Measurements from ENCODE around the gene MYO15A. TPM values are rescaled to one million over a fixed set of nuclear protein-coding genes. Genes with fewer than 3 reads are reported as not detected.

MYO15A gene
- total RNA-seq, 1 experiment from 2014 or later: 0.52 TPM

DNA sequence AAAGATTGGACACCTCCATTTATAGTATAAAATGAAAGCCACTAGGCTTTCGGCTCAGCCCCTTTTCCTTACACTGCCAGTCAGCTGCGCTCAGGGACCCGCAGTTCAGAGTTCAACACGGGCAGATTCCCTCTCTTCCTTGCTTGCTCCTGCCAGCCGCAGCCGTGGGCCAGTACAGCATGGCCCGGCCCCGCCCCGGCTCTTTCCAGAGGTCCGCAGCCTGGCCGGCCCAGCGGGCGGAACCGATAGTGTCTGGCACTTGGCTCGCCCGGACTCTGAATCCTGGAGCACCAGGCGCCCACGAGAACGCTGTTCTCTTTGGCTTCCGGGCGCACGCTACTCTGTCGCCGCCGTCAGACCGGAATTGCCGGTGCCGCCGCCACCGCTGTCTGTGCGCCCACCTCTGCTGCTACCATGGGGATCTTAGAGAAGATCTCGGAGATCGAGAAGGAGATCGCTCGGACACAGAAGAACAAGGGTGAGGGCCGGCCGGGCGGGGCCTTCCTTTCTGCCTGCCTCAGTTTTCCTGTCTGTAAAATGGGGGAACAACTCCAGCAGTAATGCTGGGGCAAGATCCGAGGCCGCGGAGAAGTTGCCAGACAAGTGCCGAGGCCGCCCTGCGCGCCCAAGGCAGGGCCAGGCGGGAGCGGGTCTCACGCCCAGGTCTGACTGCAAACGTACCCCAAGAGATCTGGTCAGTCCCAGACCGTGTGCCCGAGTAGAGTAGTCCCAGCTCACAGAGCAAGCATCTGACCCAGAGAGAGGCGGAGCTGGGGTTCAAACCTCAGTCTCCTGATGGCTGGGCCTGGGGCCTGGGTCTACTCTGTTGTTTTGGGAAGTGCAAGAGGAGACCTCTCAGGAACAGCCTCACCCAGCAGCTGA, 20.7 kb upstream of the MYO15A start, which contains the start of gene DRG2:
DRG2 (plus strand) TSS at position 339 of the 882 bp plus-strand sequence; CDS start at position 415, 76 bp downstream.
- peak; percentile 98 for DNase-seq
- Histone ChIP-seq H3K27me3 (ENCODE audit: control insufficient read depth, insufficient read depth, low read length) (no peaks in the 10 kb centered on the region), H3K4me3 (ENCODE audit: insufficient read depth, low read depth, low read length) (peak within 1 kb of the TSS; percentile 80), H3K36me3 (replicated peaks; ENCODE audit: control insufficient read depth, insufficient read depth, low read length) (no peaks in the 10 kb centered on the region; the same call in 1 of the 2 replicates)

DNA sequence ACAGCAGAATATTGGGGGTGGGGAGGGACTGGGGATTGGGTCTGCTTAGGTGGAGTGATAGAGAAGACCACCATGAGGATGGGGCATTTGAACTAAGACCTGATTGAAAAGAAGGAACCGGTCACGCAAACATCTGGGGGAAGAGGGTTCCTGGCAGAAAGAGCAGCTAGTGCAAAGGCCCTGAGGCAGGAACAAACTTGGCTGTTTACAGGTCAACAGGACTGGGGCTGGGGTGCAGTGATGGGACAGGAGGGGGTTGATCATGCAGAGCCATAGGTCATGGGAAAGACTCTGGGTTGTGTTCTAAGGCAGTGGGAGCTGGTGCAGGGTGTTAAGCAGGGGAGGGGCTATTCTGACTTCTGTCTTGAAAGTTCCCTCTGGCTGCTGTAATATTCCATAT, 18.9 kb upstream of the MYO15A start:
- Histone ChIP-seq H3K27me3 (ENCODE audit: control insufficient read depth, insufficient read depth, low read length) (no peaks in the 10 kb centered on the region), H3K4me3 (ENCODE audit: insufficient read depth, low read depth, low read length) (no peak overlapping the region), H3K36me3 (replicated peaks; ENCODE audit: control insufficient read depth, insufficient read depth, low read length) (peaks cover 3% of the 10 kb centered on the region)
- DNase-seq: no peak

DNA sequence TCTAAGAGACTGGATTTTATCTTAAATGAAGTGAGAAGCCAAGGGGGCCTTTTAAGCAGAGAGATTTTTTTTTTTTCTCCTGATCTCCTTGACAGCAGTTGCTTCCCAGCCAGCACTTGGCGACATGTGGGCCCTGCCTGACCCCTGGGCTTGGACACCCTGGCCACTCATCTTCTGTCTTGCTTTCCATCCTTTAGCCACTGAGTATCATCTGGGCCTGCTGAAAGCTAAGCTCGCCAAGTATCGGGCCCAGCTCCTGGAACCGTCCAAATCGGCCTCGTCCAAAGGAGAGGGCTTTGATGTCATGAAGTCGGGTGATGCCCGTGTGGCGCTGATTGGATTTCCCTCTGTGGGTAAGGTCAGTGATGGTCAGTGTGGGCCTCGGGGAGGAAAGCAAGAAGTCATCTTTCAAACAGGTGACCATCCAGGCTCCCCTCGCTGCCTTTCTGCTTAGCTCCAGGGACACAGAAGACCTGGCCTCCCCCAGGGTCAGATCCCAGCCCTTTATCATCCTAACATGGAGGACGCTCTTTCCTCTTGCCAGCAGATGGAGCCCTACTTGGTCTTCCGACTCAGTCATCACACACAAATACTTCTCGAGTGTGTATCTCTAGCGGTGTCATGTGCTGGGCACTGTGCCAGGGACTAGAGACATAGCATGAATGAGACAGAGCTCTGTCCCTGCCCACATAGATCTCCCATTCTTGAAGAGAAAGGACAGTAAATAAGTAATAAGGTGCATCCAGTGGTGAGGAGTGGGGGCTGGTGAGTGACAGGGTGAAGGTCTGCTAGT, 14.7 kb upstream of the MYO15A start:
- H3K4me3 ChIP-seq (ENCODE audit: insufficient read depth, low read depth, low read length): no peak overlapping the region
- H3K36me3 ChIP-seq (replicated peaks; ENCODE audit: control insufficient read depth, insufficient read depth, low read length): peaks cover 11% of the 10 kb centered on the region
- no peaks in the 10 kb centered on the region for H3K27me3 ChIP-seq (ENCODE audit: control insufficient read depth, insufficient read depth, low read length)
- DNase-seq: peak; percentile 77

DNA sequence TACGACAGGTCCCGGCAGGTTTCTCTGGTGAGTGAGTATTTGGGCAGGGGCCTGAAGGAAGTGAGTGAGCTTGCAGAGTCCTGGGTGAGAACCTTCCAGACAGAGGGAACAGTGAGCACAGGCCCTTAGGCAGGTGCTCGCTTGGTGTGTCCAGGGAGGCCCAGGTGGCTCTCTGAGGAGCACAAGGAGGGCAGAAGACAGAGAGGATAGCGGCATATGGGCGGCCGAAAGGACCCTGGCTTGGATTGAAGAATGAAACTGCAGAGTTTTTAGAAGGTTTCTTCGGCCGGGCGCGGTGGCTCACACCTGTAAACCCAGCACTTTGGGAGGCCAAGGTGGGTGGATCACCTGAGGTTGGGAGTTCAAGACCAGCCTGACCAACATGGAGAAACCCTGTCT, 14.1 kb upstream of the MYO15A start:
- DNase-seq: no peak
- Histone ChIP-seq H3K27me3 (ENCODE audit: control insufficient read depth, insufficient read depth, low read length) (no peaks in the 10 kb centered on the region), H3K36me3 (replicated peaks; ENCODE audit: control insufficient read depth, insufficient read depth, low read length) (peaks cover 11% of the 10 kb centered on the region), H3K4me3 (ENCODE audit: insufficient read depth, low read depth, low read length) (no peak overlapping the region)

DNA sequence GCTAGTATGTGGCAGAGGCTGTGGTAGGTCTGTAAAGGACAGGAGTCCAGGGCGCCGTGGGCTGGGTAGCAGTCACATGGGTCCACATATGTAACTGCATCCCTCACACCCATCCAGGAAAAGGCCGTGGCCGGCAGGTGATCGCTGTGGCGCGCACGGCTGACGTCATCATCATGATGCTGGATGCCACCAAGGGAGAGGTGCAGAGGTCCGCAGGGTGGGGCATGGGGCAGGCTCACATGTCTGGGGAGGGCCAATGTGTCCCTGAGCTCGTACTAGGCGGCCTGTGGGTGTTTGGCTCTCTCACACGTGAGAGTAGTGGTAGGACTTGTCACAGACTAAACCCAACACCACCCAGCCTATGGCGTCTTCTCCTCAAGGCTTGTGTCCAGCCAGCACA, 9.0 kb upstream of the MYO15A start:
- H3K4me3 ChIP-seq (ENCODE audit: insufficient read depth, low read depth, low read length): no peak overlapping the region
- peak; percentile 23 for DNase-seq

DNA sequence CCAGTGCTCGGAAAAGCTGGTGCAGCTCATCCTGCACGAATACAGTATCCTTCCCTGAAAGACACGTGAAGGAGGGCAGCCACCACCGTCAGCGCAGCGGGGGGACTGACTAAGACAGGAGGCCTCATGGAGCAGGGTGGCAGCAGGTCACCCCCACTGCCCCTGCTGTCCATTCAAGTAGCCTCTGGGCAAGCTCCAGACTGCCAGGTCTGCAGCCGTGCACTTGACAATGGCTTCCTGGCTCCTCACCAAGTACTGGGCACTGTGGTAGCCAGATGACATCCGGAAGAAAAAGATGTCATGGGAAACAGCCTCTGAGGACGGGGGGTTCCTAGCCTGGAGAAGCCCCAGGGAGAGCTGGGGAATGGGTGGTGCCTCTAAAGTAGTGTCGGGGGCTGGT, 7.9 kb upstream of the MYO15A start:
- H3K4me3 ChIP-seq (ENCODE audit: insufficient read depth, low read depth, low read length): no peak overlapping the region
- H3K36me3 ChIP-seq (replicated peaks; ENCODE audit: control insufficient read depth, insufficient read depth, low read length): peaks cover 16% of the 10 kb centered on the region
- no peak for DNase-seq
- H3K27me3 ChIP-seq (ENCODE audit: control insufficient read depth, insufficient read depth, low read length): no peaks in the 10 kb centered on the region

More for the DNA sequence above, 9.0 kb upstream of the MYO15A start:
- H3K36me3 ChIP-seq (replicated peaks; ENCODE audit: control insufficient read depth, insufficient read depth, low read length): peaks cover 15% of the 10 kb centered on the region
- no peaks in the 10 kb centered on the region for H3K27me3 ChIP-seq (ENCODE audit: control insufficient read depth, insufficient read depth, low read length)

DNA sequence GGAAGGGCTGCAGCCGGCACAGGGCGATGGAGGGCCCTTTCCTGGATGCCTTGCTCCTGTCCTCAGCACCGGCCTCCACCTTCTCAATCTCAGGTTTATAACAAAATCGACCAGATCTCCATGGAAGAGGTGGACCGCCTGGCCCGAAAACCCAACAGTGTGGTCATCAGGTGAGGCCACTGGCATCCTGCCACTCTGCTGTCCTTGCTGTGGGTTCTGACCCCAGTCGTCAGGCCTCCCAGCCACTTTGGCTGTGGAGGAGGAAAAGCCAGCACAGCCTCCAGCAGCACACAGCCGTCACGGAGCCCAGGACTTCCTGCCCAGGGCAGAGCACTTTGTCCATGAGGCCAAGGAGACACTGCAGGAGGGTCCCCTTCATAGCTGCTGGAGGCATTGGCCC, 6.7 kb upstream of the MYO15A start:
- Histone ChIP-seq H3K27me3 (ENCODE audit: control insufficient read depth, insufficient read depth, low read length) (no peaks in the 10 kb centered on the region), H3K36me3 (replicated peaks; ENCODE audit: control insufficient read depth, insufficient read depth, low read length) (peaks cover 16% of the 10 kb centered on the region), H3K4me3 (ENCODE audit: insufficient read depth, low read depth, low read length) (no peak overlapping the region)
- DNase-seq: no peak

DNA sequence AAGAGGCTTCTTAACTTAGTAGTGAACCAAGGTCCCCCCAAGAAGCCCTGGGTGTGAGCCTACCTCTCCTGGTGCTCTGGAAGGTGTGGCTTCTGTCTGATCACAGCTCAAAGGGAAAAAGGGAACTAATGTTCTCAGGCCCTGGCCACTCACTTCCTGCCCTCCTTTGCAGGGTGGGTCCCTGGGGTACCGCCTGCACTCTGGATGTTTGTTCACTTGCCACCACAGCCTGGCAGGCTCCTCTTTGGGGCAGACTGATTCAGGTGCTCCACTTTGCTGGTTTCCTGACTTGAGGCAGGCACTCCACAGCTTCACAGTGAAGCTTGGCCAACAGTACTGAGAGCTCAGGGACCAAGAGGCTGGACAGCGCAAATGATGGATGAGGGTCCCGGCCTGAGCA, 5.9 kb upstream of the MYO15A start:
- Histone ChIP-seq H3K27me3 (ENCODE audit: control insufficient read depth, insufficient read depth, low read length) (no peaks in the 10 kb centered on the region), H3K36me3 (replicated peaks; ENCODE audit: control insufficient read depth, insufficient read depth, low read length) (peaks cover 16% of the 10 kb centered on the region), H3K4me3 (ENCODE audit: insufficient read depth, low read depth, low read length) (no peak overlapping the region)
- no peak for DNase-seq

DNA sequence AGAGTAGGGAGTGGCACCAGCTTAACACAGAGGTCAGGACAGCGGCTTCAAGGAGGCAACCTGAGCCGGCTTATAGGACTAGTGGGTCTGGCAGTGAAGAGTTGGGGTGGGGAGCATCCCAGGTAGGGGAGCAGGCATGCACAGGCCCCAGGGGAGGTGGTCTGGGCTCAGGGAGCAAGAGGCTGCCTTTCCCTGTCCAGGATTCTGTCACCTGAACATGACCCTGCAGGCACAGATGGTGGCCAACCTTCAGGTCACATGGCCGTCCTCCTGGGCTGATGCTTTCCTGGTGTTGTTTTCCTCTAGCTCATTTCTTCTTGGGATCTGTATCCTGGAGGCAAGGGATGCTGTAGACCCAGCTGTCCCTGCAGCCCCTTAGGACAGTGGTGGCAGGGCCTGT, 3.5 kb upstream of the MYO15A start:
- Histone ChIP-seq H3K27me3 (ENCODE audit: control insufficient read depth, insufficient read depth, low read length) (no peaks in the 10 kb centered on the region), H3K4me3 (ENCODE audit: insufficient read depth, low read depth, low read length) (no peak overlapping the region), H3K36me3 (replicated peaks; ENCODE audit: control insufficient read depth, insufficient read depth, low read length) (peaks cover 14% of the 10 kb centered on the region)
- no peak for DNase-seq

DNA sequence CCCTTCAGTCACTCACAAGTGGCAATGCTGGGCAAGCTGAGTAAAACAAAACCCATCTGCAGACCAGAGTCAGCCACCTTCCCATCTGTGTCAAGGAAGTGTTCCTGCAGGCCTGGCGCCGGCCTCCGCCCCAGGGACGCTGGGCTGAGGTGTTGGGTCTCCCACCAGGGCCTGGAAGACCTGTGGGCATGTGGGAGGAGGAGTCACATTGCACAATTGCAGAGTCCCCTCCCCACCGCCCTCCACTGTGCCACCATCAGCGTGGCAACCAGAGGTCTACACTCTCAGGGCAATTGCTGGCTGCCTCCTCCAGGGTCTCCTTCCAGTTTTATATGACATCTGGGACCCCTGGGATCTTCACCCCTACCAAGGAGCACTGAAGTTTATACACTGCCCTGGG, 3.0 kb upstream of the MYO15A start:
- peaks cover 13% of the 10 kb centered on the region for H3K36me3 ChIP-seq (replicated peaks; ENCODE audit: control insufficient read depth, insufficient read depth, low read length)
- no peak for DNase-seq
- H3K27me3 ChIP-seq (ENCODE audit: control insufficient read depth, insufficient read depth, low read length): no peaks in the 10 kb centered on the region
- no peak overlapping the region for H3K4me3 ChIP-seq (ENCODE audit: insufficient read depth, low read depth, low read length)

DNA sequence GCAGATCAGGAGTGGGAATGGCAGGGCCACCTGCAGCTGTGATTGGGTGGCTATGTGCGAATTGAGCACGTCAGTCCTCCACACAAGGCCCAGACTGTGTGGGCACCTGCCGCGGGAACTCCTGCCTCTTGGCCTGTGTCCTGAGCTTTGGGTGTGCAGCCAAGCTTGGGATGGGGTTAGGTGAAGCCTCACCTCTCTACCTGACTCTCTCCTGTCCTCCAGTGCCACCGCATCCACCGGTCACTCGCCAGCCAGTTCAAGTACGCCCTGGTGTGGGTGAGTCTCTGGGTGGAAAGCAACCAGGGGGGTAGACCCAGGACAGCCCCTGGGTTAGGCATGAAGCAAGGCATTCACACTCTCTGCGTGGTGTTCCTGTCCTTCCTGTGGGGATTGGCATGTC, 2.3 kb upstream of the MYO15A start:
- H3K4me3 ChIP-seq (ENCODE audit: insufficient read depth, low read depth, low read length): no peak overlapping the region

DNA sequence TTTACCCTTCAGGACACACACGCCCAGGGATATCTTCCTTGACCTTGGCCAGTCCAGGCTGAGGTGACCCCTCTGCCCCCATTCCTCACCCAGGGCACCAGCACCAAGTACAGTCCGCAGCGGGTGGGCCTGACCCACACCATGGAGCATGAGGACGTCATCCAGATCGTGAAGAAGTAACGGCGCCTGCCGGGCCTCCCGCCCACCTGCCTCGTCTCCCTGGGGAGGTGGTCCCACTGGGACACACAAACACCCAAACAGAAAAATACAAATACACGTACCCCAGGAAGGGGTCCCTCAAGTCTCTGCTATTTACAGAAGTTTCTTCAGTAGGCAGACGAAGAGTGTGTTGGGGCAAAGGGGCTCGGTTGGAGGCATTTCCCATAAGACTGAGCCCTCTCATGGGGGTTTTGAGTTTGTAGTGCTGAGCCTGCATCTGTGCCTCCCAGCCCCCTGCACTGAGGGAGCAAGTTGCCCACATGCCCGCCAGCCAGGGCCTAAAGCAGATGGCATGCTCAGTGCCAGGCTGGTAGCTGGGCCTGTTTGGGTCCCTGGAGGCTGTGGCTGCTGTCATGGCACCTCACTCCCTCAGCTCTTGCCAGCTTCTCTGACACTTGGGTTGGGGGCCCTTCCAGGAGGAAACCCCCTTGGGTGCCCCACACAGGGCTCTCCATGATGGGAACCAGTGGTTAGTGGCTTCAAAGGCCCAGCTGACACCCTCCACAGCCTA, 1.3 kb upstream of the MYO15A start:
- peaks cover 11% of the 10 kb centered on the region for H3K36me3 ChIP-seq (replicated peaks; ENCODE audit: control insufficient read depth, insufficient read depth, low read length)
- no peak for DNase-seq
- no peaks in the 10 kb centered on the region for H3K27me3 ChIP-seq (ENCODE audit: control insufficient read depth, insufficient read depth, low read length)
- no peak overlapping the region for H3K4me3 ChIP-seq (ENCODE audit: insufficient read depth, low read depth, low read length)

More for the DNA sequence above, 2.3 kb upstream of the MYO15A start:
- DNase-seq: no peak
- H3K36me3 ChIP-seq (replicated peaks; ENCODE audit: control insufficient read depth, insufficient read depth, low read length): peaks cover 13% of the 10 kb centered on the region
- no peaks in the 10 kb centered on the region for H3K27me3 ChIP-seq (ENCODE audit: control insufficient read depth, insufficient read depth, low read length)

DNA sequence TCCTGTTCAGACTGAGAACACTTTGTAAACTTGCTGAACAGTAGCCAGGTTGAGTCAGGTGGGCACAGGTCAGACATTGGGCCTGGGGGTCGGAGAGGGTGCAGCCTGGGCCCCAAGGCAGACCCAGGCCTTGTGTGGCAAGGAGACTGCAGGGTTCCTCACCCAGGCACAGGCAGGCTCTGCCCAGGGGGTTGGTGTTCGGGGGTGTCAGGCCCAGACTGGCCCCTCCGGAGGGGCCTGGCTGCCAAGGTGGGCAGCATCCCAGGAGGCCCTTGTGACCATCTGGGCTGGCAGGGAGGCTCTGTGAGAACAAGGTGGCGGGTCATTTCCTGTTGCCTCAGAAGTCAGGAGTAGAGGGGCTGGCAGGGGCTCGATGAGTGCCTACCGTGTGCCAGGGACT, 585 bp upstream of the MYO15A start:
- no peak for DNase-seq
- H3K4me3 ChIP-seq (ENCODE audit: insufficient read depth, low read depth, low read length): no peak overlapping the region
- H3K27me3 ChIP-seq (ENCODE audit: control insufficient read depth, insufficient read depth, low read length): no peaks in the 10 kb centered on the region
- peaks cover 11% of the 10 kb centered on the region for H3K36me3 ChIP-seq (replicated peaks; ENCODE audit: control insufficient read depth, insufficient read depth, low read length)

DNA sequence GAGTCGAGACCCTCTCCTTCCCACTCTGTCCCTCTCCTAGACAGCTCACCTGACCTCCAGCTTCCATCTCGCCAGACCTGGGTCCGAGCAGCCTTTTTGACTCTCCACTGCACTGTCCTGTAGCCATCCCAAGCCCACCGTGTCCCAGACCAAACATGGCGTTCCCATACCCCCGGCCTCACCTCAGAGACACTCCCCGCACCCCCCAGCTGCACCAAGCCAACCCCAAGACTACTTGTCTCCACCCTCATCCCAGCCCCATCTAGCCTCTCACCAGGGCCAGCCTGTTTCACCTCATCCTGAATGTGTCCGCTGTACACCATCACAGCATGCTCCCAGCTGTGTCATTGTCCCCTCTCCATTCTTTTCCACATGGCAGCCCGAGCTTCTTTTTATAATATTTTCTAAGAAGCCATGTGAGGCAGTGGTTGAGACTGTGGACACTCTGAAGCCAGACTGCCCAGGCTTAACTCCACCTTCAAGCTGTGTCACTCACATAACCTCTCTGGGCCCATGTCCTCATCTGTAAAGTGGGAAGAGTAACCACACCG, 1.5 kb downstream of the MYO15A start:
- no peak for DNase-seq
- H3K36me3 ChIP-seq (replicated peaks; ENCODE audit: control insufficient read depth, insufficient read depth, low read length): peaks cover 6% of the 10 kb centered on the region
- no peaks in the 10 kb centered on the region for H3K27me3 ChIP-seq (ENCODE audit: control insufficient read depth, insufficient read depth, low read length)
- H3K4me3 ChIP-seq (ENCODE audit: insufficient read depth, low read depth, low read length): no peak overlapping the region
